PC-3 (cell line): ENCODE data around the gene B2M. TPM values are rescaled to one million over a fixed set of nuclear protein-coding genes. Genes with fewer than 3 reads are reported as not detected.
A peak's percentile ranks its signal among the peaks of the same experiment; 100 is the strongest.
"Not testable (repeated sequence)": the region's sequence is repeated elsewhere in the genome, so short reads cannot be mapped to it uniquely, and the experiment has no call there.

ENCODE experiments used
- ATAC-seq: fragments of 200-7000 bp; cut with Tn5 transposase; 2 replicates; pipeline ENCODE4 v1.9.1; 2020; ENCODE audit warnings: mild to moderate bottlenecking, moderate library complexity
- BruUV-seq: library from RNA; stranded (reverse); fragments of 400-500 nt; replicated peaks from 2 replicates; lab custom pipeline; 2021; lab: Mats Ljungman, UMichigan
- CTCF ChIA-PET: fragments of 300-600 bp; sonication (Branson Sonifier 250); formaldehyde crosslinking; loops from one replicate; lab custom pipeline; 2022; ENCODE audit warnings: antibody characterized with exemption; lab: Charles Lee
- POLR2A ChIA-PET: fragments of 300-600 bp; sonication (Branson Sonifier 250); formaldehyde crosslinking; loops from one replicate; lab custom pipeline; 2022; ENCODE audit warnings: antibody characterized with exemption; ENCODE audit not compliant: unreplicated experiment; lab: Charles Lee
- DNase-seq: peaks from one replicate; pipeline ENCODE4 v3.0.0-alpha.2; 2015
- H2AFZ ChIP-seq: fragments of 300-600 bp; sonication (generic); 2 replicates; pipeline ENCODE4 v1.6.0; 2016; ENCODE audit warnings: antibody characterized with exemption, low read length
- H3F3A ChIP-seq: fragments of 300-600 bp; sonication (generic); one replicate; pipeline ENCODE4 v1.6.0; 2017; ENCODE audit warnings: antibody characterized with exemption, low read length, control low read depth, mild to moderate bottlenecking; ENCODE audit not compliant: unreplicated experiment
- H3K27ac ChIP-seq: fragments of 300-600 bp; sonication (generic); 2 replicates; pipeline ENCODE4 v1.5.1; 2016; ENCODE audit warnings: mild to moderate bottlenecking, low read length
- H3K27me3 ChIP-seq: fragments of 300-600 bp; sonication (generic); 2 replicates; pipeline ENCODE4 v1.6.1; 2016; ENCODE audit warnings: low read length, mixed read lengths
- H3K36me3 ChIP-seq: fragments of 300-600 bp; sonication (generic); 2 replicates; pipeline ENCODE4 v1.6.1; 2016; ENCODE audit warnings: low read depth, mixed run types, low read length, mixed read lengths
- H3K4me1 ChIP-seq: fragments of 300-600 bp; sonication (generic); 2 replicates; pipeline ENCODE4 v1.5.1; 2016; ENCODE audit warnings: low read length; ENCODE audit not compliant: insufficient read depth
- H3K4me2 ChIP-seq: fragments of 300-600 bp; sonication (generic); 2 replicates; pipeline ENCODE4 v1.6.0; 2016; ENCODE audit warnings: low read length
- H3K4me3 ChIP-seq: fragments of 300-600 bp; sonication (generic); 2 replicates; pipeline ENCODE4 v1.5.1; 2016; ENCODE audit warnings: mild to moderate bottlenecking, low read length, mixed read lengths
- H3K79me2 ChIP-seq: fragments of 300-600 bp; sonication (generic); 2 replicates; pipeline ENCODE4 v1.6.1; 2017; ENCODE audit warnings: low read length, mixed read lengths
- H3K9ac ChIP-seq: fragments of 300-600 bp; sonication (generic); 2 replicates; pipeline ENCODE4 v1.6.0; 2016; ENCODE audit warnings: mild to moderate bottlenecking, low read length
- H3K9me2 ChIP-seq: fragments of 300-600 bp; sonication (generic); replicated peaks from 2 replicates; pipeline ENCODE4 v1.6.1; 2016; ENCODE audit warnings: mixed run types, low read length, mixed read lengths
- H3K9me3 ChIP-seq: fragments of 300-600 bp; sonication (generic); 2 replicates; pipeline ENCODE4 v1.6.1; 2016; ENCODE audit warnings: low read length, mixed read lengths
- H4K20me1 ChIP-seq: fragments of 300-600 bp; sonication (generic); 2 replicates; pipeline ENCODE4 v1.6.1; 2016; ENCODE audit warnings: low read length, mixed read lengths
- CTCF ChIP-seq: fragments of 300-600 bp; sonication (generic); conservative IDR thresholded peaks from 2 replicates; pipeline ENCODE4 v1.5.1; 2017; ENCODE audit warnings: antibody characterized with exemption, low read depth, mild to moderate bottlenecking, low read length
- EZH2 ChIP-seq: fragments of 300-600 bp; sonication (generic); IDR thresholded peaks from one replicate; pipeline ENCODE4 v1.6.1; 2017; ENCODE audit warnings: antibody characterized with exemption, mild to moderate bottlenecking, low read length; ENCODE audit not compliant: unreplicated experiment
- EZH2phosphoT487 ChIP-seq: fragments of 300-600 bp; sonication (generic); IDR thresholded peaks from 2 replicates; pipeline ENCODE4 v1.6.1; 2018; ENCODE audit warnings: mild to moderate bottlenecking, antibody characterized with exemption, low read length, borderline replicate concordance
- intact Hi-C: fragments of 100-400 bp; cut with micrococcal nuclease; formaldehyde crosslinking; loops from 2 replicates; pipeline ENCODE4 v1.9.0; 2023
- total RNA-seq: library from RNA; depleted of rRNA; stranded (reverse); fragments of >200 nt; gene quantifications from 2 replicates; pipeline ENCODE4 v1.2.3, GENCODE V29; 2014

B2M gene
- total RNA-seq, 1 experiment from 2014 or later, result 608 TPM

- CTCF ChIA-PET, result interaction anchor here (0.7 to 1.2 kb wide), 5 partner anchors 10 to 61 kb away, joined by 3 to 16 read pairs (median 5); partner anchors contain the start of genes B2M and PATL2
- peak overlapping the region; percentile 38 for H3K9ac ChIP-seq
- H2AFZ ChIP-seq, result peak overlapping the region; percentile 40; the same call in 1 of the 2 replicates
- H4K20me1 ChIP-seq, result no peaks in the 10 kb centered on the region
- H3K4me1 ChIP-seq, result peaks cover 34% of the 10 kb centered on the region
- H3K27me3 ChIP-seq, result no peaks in the 10 kb centered on the region
- H3K9me2 ChIP-seq, result no peaks in the 10 kb centered on the region
- peaks cover 15% of the 10 kb centered on the region for H3K79me2 ChIP-seq
- no peak for TF ChIP-seq EZH2phosphoT487
- no peak for TF ChIP-seq CTCF
- TF ChIP-seq EZH2, result no peak
- ATAC-seq, result peak; percentile 55
- intact Hi-C loops, result loop anchor here (1.0 kb wide), 1 partner anchor 14 kb away; no protein-coding TSS in a partner anchor
- peak; percentile 92 for DNase-seq
- BruUV-seq, result TSS peak; percentile 49
- peaks cover 18% of the 10 kb centered on the region for H3F3A ChIP-seq
- H3K4me3 ChIP-seq, result peak overlapping the region; percentile 10; the same call in 1 of the 2 replicates
- H3K4me2 ChIP-seq, result peak overlapping the region; percentile 91
- POLR2A ChIA-PET, result interaction anchor here (0.7 to 2.3 kb wide), 3 partner anchors 14 to 64 kb away, joined by 4 to 28 read pairs (median 8); partner anchors contain the start of genes B2M, PATL2 and SPG11
- H3K36me3 ChIP-seq, result no peaks in the 10 kb centered on the region
- no peaks in the 10 kb centered on the region for H3K9me3 ChIP-seq
- H3K27ac ChIP-seq, result peak overlapping the region; percentile 89
Observed at GRCh38 chr15:44726568-44727484, 15.5 kb downstream of the B2M start.

DNA sequence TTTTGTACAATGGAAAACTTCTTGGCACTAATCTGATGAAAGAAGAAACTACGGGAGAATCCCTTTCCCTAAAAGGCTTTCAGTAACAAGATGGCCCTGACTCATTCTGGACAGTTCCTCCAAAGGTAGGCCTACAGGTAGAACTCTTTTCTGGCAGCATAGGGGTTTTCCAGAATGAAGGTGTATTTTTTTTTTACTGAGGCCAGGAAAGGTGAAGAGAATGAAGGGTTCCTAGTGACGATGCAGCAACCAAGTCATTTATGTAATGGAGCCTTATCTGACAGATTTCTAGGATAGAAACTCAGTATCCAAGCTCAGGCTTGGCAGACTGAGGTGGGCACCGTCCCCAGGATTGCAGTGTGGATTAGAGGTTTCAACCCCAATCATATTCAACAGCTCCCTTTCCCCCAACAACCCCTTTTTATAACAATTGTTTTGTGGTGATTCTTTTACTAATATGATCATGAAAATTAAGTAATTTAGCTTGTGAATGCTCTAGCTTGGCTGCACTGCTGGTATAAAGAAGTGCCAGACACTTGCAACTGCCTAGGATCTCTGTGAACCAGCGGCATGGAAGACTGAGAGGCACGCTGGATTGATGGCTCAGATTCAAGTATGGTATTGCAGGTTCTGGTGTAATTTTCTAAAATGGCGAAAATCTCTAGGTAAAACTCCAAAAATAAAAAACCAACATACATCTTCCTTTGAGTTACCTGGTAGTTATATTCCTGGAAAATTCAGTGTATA lies 16.3 kb downstream of the B2M start:
- no peak overlapping the region for H2AFZ ChIP-seq
- POLR2A ChIA-PET, result interaction anchor here (2.3 kb wide), 1 partner anchor 15 kb away, joined by 28 read pairs; the partner anchor contains the start of genes B2M and PATL2
- 0 out of 2 replicates have a peak overlapping the region, but pooled peaks have one; percentile 6 for H3K4me3 ChIP-seq

DNA sequence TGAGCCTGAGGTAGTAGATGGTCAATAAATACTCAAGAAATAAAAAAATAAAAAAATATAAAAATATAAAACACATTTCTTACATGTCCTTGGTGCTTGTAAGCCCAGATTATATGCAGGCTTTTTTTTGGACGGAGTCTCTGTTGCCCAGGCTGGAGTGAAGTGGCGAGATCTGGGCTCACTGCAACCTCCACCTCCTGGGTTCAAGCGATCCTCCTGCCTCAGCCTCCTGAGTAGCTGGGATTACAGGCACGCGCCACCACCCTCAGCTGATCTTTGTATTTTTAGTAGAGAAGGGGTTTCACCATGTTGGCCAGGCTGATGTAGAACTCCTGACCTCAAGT lies 16.9 kb downstream of the B2M start:
- not testable (repeated sequence) for ATAC-seq

More for the DNA sequence above, 16.3 kb downstream of the B2M start:
- Histone ChIP-seq H3K9ac (peak overlapping the region; percentile 89), H3K79me2 (peaks cover 15% of the 10 kb centered on the region), H3K9me3 (no peaks in the 10 kb centered on the region), H3K9me2 (no peaks in the 10 kb centered on the region), H4K20me1 (no peaks in the 10 kb centered on the region), H3K27ac (peak overlapping the region; percentile 89), H3K36me3 (no peaks in the 10 kb centered on the region), H3F3A (peaks cover 18% of the 10 kb centered on the region), H3K4me1 (peaks cover 34% of the 10 kb centered on the region), H3K27me3 (no peaks in the 10 kb centered on the region), H3K4me2 (peak overlapping the region; percentile 91)
- no peak for ATAC-seq
- CTCF ChIA-PET, result interaction anchor here (1.2 to 2.1 kb wide), 2 partner anchors 11 to 14 kb away, joined by 6 to 30 read pairs; no protein-coding TSS in a partner anchor
- intact Hi-C loops, result loop anchor here (2.0 kb wide), 1 partner anchor 65 kb away; the partner anchor contains the start of gene SPG11
- TF ChIP-seq CTCF (no peak), EZH2phosphoT487 (no peak), EZH2 (no peak)
- DNase-seq, result no peak
- BruUV-seq, result no TSS peak

More for the DNA sequence above, 16.9 kb downstream of the B2M start:
- Histone ChIP-seq H3K9ac (peak overlapping the region; percentile 89), H2AFZ (peak overlapping the region; percentile 90), H3F3A (peaks cover 18% of the 10 kb centered on the region), H3K79me2 (peaks cover 15% of the 10 kb centered on the region), H3K4me3 (peak overlapping the region; percentile 82), H3K27ac (peak overlapping the region; percentile 89), H3K4me1 (peaks cover 34% of the 10 kb centered on the region), H3K4me2 (peak overlapping the region; percentile 91)
- H3K27me3 ChIP-seq, DNase-seq, H4K20me1 ChIP-seq, H3K9me2 ChIP-seq, H3K36me3 ChIP-seq, H3K9me3 ChIP-seq: not testable (repeated sequence)
- intact Hi-C loops, result loop anchor here (2.0 kb wide), 1 partner anchor 65 kb away; the partner anchor contains the start of gene SPG11
- ChIA-PET POLR2A (interaction anchor here (0.6 to 2.3 kb wide), 3 partner anchors 10 to 66 kb away, joined by 3 to 28 read pairs (median 9); partner anchors contain the start of genes B2M and PATL2), CTCF (interaction anchor here (0.6 to 2.1 kb wide), 6 partner anchors 10 to 1641 kb away, joined by 3 to 30 read pairs (median 6); partner anchors contain the start of genes EIF3J and SPG11)
- TSS peak; percentile 80 for BruUV-seq
